ENCODE data around the gene SRSF2. TPM values are rescaled to one million over a fixed set of nuclear protein-coding genes. Genes with fewer than 3 reads are reported as not detected.
A peak's percentile ranks its signal among the peaks of the same experiment; 100 is the strongest.

The SRSF2 gene
- total RNA-seq, result 456 and 478 TPM in 2 replicates

- Mint-ChIP-seq H3K27me3 (ENCODE audit: low read depth) (no peaks in the 10 kb centered on the region), H3K36me3 (ENCODE audit: low read depth) (peaks cover 51% of the 10 kb centered on the region), H3K9me3 (no peaks in the 10 kb centered on the region), H3K4me1 (ENCODE audit: low read depth) (peaks cover 34% of the 10 kb centered on the region), H3K4me3 (ENCODE audit: low read depth) (peak within 1 kb of the TSS; percentile 97), H3K27ac (peak within 1 kb of the TSS; percentile 97)
- peak; percentile 100 for DNase-seq (ENCODE audit: low spot score)
- intact Hi-C loops (cut with micrococcal nuclease), result loop anchor here (1.0 to 10.0 kb wide), 5 partner anchors 11 to 1388 kb away; partner anchors contain the start of genes JMJD6, METTL23, SEC14L1 and TMC6
Observed at GRCh38 chr17:76737082-76737675, at the start of gene SRSF2. TSS of gene SRSF2 (minus strand) at chr17:76737331. CDS start at chr17:76737160, 171 bp downstream.

- intact Hi-C loops (cut with micrococcal nuclease), result no loop called here
- no peak overlapping the region for H3K27ac Mint-ChIP-seq
Observed at GRCh38 chr17:76784926-76785325, 47.8 kb upstream of the SRSF2 start.

GRCh38 chr17:76783146-76783545 lies 46.0 kb upstream of the SRSF2 start:
- Mint-ChIP-seq H3K36me3 (ENCODE audit: low read depth) (peaks cover 13% of the 10 kb centered on the region), H3K4me3 (ENCODE audit: low read depth) (no peak overlapping the region), H3K27me3 (ENCODE audit: low read depth) (no peaks in the 10 kb centered on the region), H3K27ac (no peak overlapping the region), H3K4me1 (ENCODE audit: low read depth) (peaks cover 7% of the 10 kb centered on the region), H3K9me3 (no peaks in the 10 kb centered on the region)
- DNase-seq (ENCODE audit: low spot score), result no peak
- intact Hi-C loops (cut with micrococcal nuclease), result no loop called here

More at GRCh38 chr17:76784926-76785325, 47.8 kb upstream of the SRSF2 start:
- H3K36me3 Mint-ChIP-seq (ENCODE audit: low read depth), result peaks cover 3% of the 10 kb centered on the region
- no peak for DNase-seq (ENCODE audit: low spot score)
- H3K4me1 Mint-ChIP-seq (ENCODE audit: low read depth), result peaks cover 7% of the 10 kb centered on the region
- H3K9me3 Mint-ChIP-seq, result no peaks in the 10 kb centered on the region
- no peak overlapping the region for H3K4me3 Mint-ChIP-seq (ENCODE audit: low read depth)
- H3K27me3 Mint-ChIP-seq (ENCODE audit: low read depth), result no peaks in the 10 kb centered on the region

- no peak overlapping the region for H3K4me3 Mint-ChIP-seq (ENCODE audit: low read depth)
- H3K36me3 Mint-ChIP-seq (ENCODE audit: low read depth), result peaks cover 24% of the 10 kb centered on the region
- H3K9me3 Mint-ChIP-seq, result no peaks in the 10 kb centered on the region
- H3K27me3 Mint-ChIP-seq (ENCODE audit: low read depth), result no peaks in the 10 kb centered on the region
- H3K27ac Mint-ChIP-seq, result no peak overlapping the region
- no peaks in the 10 kb centered on the region for H3K4me1 Mint-ChIP-seq (ENCODE audit: low read depth)
- intact Hi-C loops (cut with micrococcal nuclease), result no loop called here
- DNase-seq (ENCODE audit: low spot score), result no peak
Observed at GRCh38 chr17:76781056-76781982, 44.2 kb upstream of the SRSF2 start.

GRCh38 chr17:76775021-76775600 lies 38.0 kb upstream of the SRSF2 start:
- Mint-ChIP-seq H3K4me1 (ENCODE audit: low read depth) (peaks cover 18% of the 10 kb centered on the region), H3K9me3 (no peaks in the 10 kb centered on the region), H3K4me3 (ENCODE audit: low read depth) (no peak overlapping the region), H3K36me3 (ENCODE audit: low read depth) (peaks cover 58% of the 10 kb centered on the region), H3K27me3 (ENCODE audit: low read depth) (no peaks in the 10 kb centered on the region), H3K27ac (peak overlapping the region; percentile 1)
- no peak for DNase-seq (ENCODE audit: low spot score)
- intact Hi-C loops (cut with micrococcal nuclease), result no loop called here

- H3K27me3 Mint-ChIP-seq (ENCODE audit: low read depth), result no peaks in the 10 kb centered on the region
- peaks cover 18% of the 10 kb centered on the region for H3K4me1 Mint-ChIP-seq (ENCODE audit: low read depth)
- peak overlapping the region; percentile 35 for H3K4me3 Mint-ChIP-seq (ENCODE audit: low read depth)
- peaks cover 55% of the 10 kb centered on the region for H3K36me3 Mint-ChIP-seq (ENCODE audit: low read depth)
- peak; percentile 16 for DNase-seq (ENCODE audit: low spot score)
- H3K9me3 Mint-ChIP-seq, result no peaks in the 10 kb centered on the region
- intact Hi-C loops (cut with micrococcal nuclease), result no loop called here
- H3K27ac Mint-ChIP-seq, result peak overlapping the region; percentile 80
Observed at GRCh38 chr17:76772842-76773525, 35.9 kb upstream of the SRSF2 start.

- Mint-ChIP-seq H3K27me3 (ENCODE audit: low read depth) (no peaks in the 10 kb centered on the region), H3K36me3 (ENCODE audit: low read depth) (peaks cover 21% of the 10 kb centered on the region), H3K27ac (no peak overlapping the region), H3K4me1 (ENCODE audit: low read depth) (peaks cover 4% of the 10 kb centered on the region), H3K9me3 (no peaks in the 10 kb centered on the region), H3K4me3 (ENCODE audit: low read depth) (no peak overlapping the region)
- intact Hi-C loops (cut with micrococcal nuclease), result no loop called here
- no peak for DNase-seq (ENCODE audit: low spot score)
Observed at GRCh38 chr17:76758570-76758969, 21.4 kb upstream of the SRSF2 start.

- no peak overlapping the region for H3K4me3 Mint-ChIP-seq (ENCODE audit: low read depth)
- no peak for DNase-seq (ENCODE audit: low spot score)
- H3K27me3 Mint-ChIP-seq (ENCODE audit: low read depth), result no peaks in the 10 kb centered on the region
- no peak overlapping the region for H3K27ac Mint-ChIP-seq
- peaks cover 16% of the 10 kb centered on the region for H3K4me1 Mint-ChIP-seq (ENCODE audit: low read depth)
- peaks cover 31% of the 10 kb centered on the region for H3K36me3 Mint-ChIP-seq (ENCODE audit: low read depth)
- intact Hi-C loops (cut with micrococcal nuclease), result no loop called here
- H3K9me3 Mint-ChIP-seq, result no peaks in the 10 kb centered on the region
Observed at GRCh38 chr17:76757256-76757655, 20.1 kb upstream of the SRSF2 start.

GRCh38 chr17:76755285-76755684 lies 18.2 kb upstream of the SRSF2 start:
- H3K4me1 Mint-ChIP-seq (ENCODE audit: low read depth), result peaks cover 19% of the 10 kb centered on the region
- intact Hi-C loops (cut with micrococcal nuclease), result no loop called here
- DNase-seq (ENCODE audit: low spot score), result no peak
- no peak overlapping the region for H3K4me3 Mint-ChIP-seq (ENCODE audit: low read depth)
- H3K27me3 Mint-ChIP-seq (ENCODE audit: low read depth), result no peaks in the 10 kb centered on the region
- peaks cover 31% of the 10 kb centered on the region for H3K36me3 Mint-ChIP-seq (ENCODE audit: low read depth)
- no peaks in the 10 kb centered on the region for H3K9me3 Mint-ChIP-seq
- H3K27ac Mint-ChIP-seq, result no peak overlapping the region

GRCh38 chr17:76753061-76753961 lies 16.2 kb upstream of the SRSF2 start:
- peaks cover 19% of the 10 kb centered on the region for H3K4me1 Mint-ChIP-seq (ENCODE audit: low read depth)
- no peaks in the 10 kb centered on the region for H3K27me3 Mint-ChIP-seq (ENCODE audit: low read depth)
- peak; percentile 14 for DNase-seq (ENCODE audit: low spot score)
- peak overlapping the region; percentile 83 for H3K4me3 Mint-ChIP-seq (ENCODE audit: low read depth)
- H3K27ac Mint-ChIP-seq, result peak overlapping the region; percentile 84
- H3K9me3 Mint-ChIP-seq, result no peaks in the 10 kb centered on the region
- intact Hi-C loops (cut with micrococcal nuclease), result loop anchor here (1.0 to 2.0 kb wide), 2 partner anchors 15 to 27 kb away; partner anchors contain the start of genes JMJD6, METTL23 and MFSD11
- peaks cover 34% of the 10 kb centered on the region for H3K36me3 Mint-ChIP-seq (ENCODE audit: low read depth)

- intact Hi-C loops (cut with micrococcal nuclease), result loop anchor here (2.0 kb wide), 1 partner anchor 13 kb away; the partner anchor contains the start of gene MFSD11
- no peaks in the 10 kb centered on the region for H3K27me3 Mint-ChIP-seq (ENCODE audit: low read depth)
- DNase-seq (ENCODE audit: low spot score), result no peak
- H3K36me3 Mint-ChIP-seq (ENCODE audit: low read depth), result peaks cover 34% of the 10 kb centered on the region
- H3K9me3 Mint-ChIP-seq, result no peaks in the 10 kb centered on the region
- peaks cover 19% of the 10 kb centered on the region for H3K4me1 Mint-ChIP-seq (ENCODE audit: low read depth)
- peak overlapping the region; percentile 55 for H3K4me3 Mint-ChIP-seq (ENCODE audit: low read depth)
- H3K27ac Mint-ChIP-seq, result peak overlapping the region; percentile 76
Observed at GRCh38 chr17:76752006-76752405, 14.9 kb upstream of the SRSF2 start.

All from activated T-helper 2 cell treated with anti-CD3 and anti-CD28 coated beads, Interferon-gamma antibody, Interleukin-2, Interleukin-4, amounts not matched to agents 10 μg/mL and 5 μg/mL and 100 μg/mL, durations not matched to agents 14 hours and 24 hours and 36 hours (primary cell).